Prostate gland (tissue), 2 donors: ENCODE measurements around the gene C21orf58. TPM values are rescaled to one million over a fixed set of nuclear protein-coding genes. Genes with fewer than 3 reads are reported as not detected.

Experiments
- DNase-seq: peaks from one replicate; pipeline ENCODE4 v3.0.0-alpha.2; 2019; ENCODE audit warnings: low spot score
- H3K27ac ChIP-seq, 2 donors: fragments of 200-600 bp; sonication (generic); 2 replicates each; pipeline ENCODE4 v1.5.1; 2017 to 2019
- H3K27me3 ChIP-seq: fragments of 200-600 bp; sonication (generic); replicated peaks from 2 replicates; pipeline ENCODE4 v1.5.1; 2019; ENCODE audit not compliant: insufficient read depth
- H3K36me3 ChIP-seq, 2 donors: fragments of 200-600 bp; sonication (generic); 1 replicate in 1 of 2; 2 replicates in 1 of 2; pipeline versions ENCODE4 v1.5.1 to v1.8.1; 2017 to 2019
- H3K4me1 ChIP-seq: fragments of 200-600 bp; sonication (generic); replicated peaks from 2 replicates; pipeline ENCODE4 v1.5.1; 2019
- H3K4me3 ChIP-seq, 2 donors: fragments of 200-600 bp; sonication (generic); 2 replicates each; pipeline ENCODE4 v1.5.1; 2017 to 2019
- H3K9me3 ChIP-seq: fragments of 200-600 bp; sonication (generic); 2 replicates; pipeline ENCODE4 v1.5.1; 2017
- POLR2A ChIP-seq: fragments of 450-650 bp; IDR thresholded peaks from one replicate; pipeline ENCODE4 v1.6.1; 2016; ENCODE audit warnings: antibody characterized with exemption, mild to moderate bottlenecking
- POLR2AphosphoS5 ChIP-seq: sonication (generic); formaldehyde crosslinking; IDR thresholded peaks from one replicate; pipeline ENCODE4 v1.6.1; 2017; ENCODE audit warnings: antibody characterized with exemption
- WGBS: methylation state at CpG from one replicate; pipeline ENCODE4 v1.1.5; 2018; 5-methylcytosine and 5-hydroxymethylcytosine counted together
- intact Hi-C: fragments of 100-400 bp; cut with DNase I; formaldehyde crosslinking; loops from one replicate; pipeline ENCODE4 v1.14.2; 2022
- total RNA-seq, 2 donors: library from RNA; depleted of rRNA; stranded (reverse); fragments of >200 nt; gene quantifications; one replicate each; pipeline ENCODE4 v1.1.0, GENCODE V29; 2016
- TF ChIP-seq, protein P1 (sequence below), 4 experiments: fragments of 200-600 bp in 2 of 4; fragments of 450-650 bp in 2 of 4; sonication (generic) in 2 of 4; IDR thresholded peaks; 1 replicate in 3 of 4; 2 replicates in 1 of 4; pipeline ENCODE4 v1.5.1; 2016 to 2019; ENCODE audit warnings: antibody characterized with exemption in 4 of 4, mild to moderate bottlenecking in 2 of 4, moderate library complexity in 2 of 4

The C21orf58 gene
- total RNA-seq, 2 donors from 2014 or later: 4.0 to 8.9 TPM

GRCh38 chr21:46266946-46267345 lies 56.7 kb downstream of the C21orf58 start:
- Histone ChIP-seq H3K27me3 (no peaks in the 10 kb centered on the region), H3K9me3 (no peaks in the 10 kb centered on the region), H3K27ac (no peak overlapping the region), H3K36me3 (peaks cover 16 to 23% of the 10 kb centered on the region in 2 donors), H3K4me3 (no peak overlapping the region), H3K4me1 (no peaks in the 10 kb centered on the region)
- intact Hi-C loops: no loop called here
- TF ChIP-seq, protein P1, sequence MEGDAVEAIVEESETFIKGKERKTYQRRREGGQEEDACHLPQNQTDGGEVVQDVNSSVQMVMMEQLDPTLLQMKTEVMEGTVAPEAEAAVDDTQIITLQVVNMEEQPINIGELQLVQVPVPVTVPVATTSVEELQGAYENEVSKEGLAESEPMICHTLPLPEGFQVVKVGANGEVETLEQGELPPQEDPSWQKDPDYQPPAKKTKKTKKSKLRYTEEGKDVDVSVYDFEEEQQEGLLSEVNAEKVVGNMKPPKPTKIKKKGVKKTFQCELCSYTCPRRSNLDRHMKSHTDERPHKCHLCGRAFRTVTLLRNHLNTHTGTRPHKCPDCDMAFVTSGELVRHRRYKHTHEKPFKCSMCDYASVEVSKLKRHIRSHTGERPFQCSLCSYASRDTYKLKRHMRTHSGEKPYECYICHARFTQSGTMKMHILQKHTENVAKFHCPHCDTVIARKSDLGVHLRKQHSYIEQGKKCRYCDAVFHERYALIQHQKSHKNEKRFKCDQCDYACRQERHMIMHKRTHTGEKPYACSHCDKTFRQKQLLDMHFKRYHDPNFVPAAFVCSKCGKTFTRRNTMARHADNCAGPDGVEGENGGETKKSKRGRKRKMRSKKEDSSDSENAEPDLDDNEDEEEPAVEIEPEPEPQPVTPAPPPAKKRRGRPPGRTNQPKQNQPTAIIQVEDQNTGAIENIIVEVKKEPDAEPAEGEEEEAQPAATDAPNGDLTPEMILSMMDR (IDR thresholded peaks at IDR 0.05): no peak
- TF ChIP-seq POLR2A (no peak), POLR2AphosphoS5 (no peak)
- 91% methylated on average over 19 of the region's 19 CpGs for WGBS
- no peak for DNase-seq

- H3K9me3 ChIP-seq: no peaks in the 10 kb centered on the region
- no peak overlapping the region for H3K27ac ChIP-seq
- no peaks in the 10 kb centered on the region for H3K4me1 ChIP-seq
- TF ChIP-seq POLR2A: no peak
- TF ChIP-seq, protein P1 (IDR thresholded peaks at IDR 0.05): no peak
- TF ChIP-seq POLR2AphosphoS5: no peak
- intact Hi-C loops: no loop called here
- DNase-seq: no peak
- no peak overlapping the region for H3K4me3 ChIP-seq
- peaks cover 17 to 23% of the 10 kb centered on the region in 2 donors for H3K36me3 ChIP-seq
- WGBS: 83% methylated on average over 26 of the region's 26 CpGs
- H3K27me3 ChIP-seq: no peaks in the 10 kb centered on the region
Measured at GRCh38 chr21:46265736-46266525, 57.7 kb downstream of the C21orf58 start.

GRCh38 chr21:46264690-46265144 lies 59.0 kb downstream of the C21orf58 start:
- Histone ChIP-seq H3K27ac (no peak overlapping the region), H3K4me1 (no peaks in the 10 kb centered on the region), H3K4me3 (no peak overlapping the region), H3K36me3 (peaks cover 21 to 26% of the 10 kb centered on the region in 2 donors), H3K27me3 (no peaks in the 10 kb centered on the region), H3K9me3 (no peaks in the 10 kb centered on the region)
- TF ChIP-seq POLR2AphosphoS5 (no peak), POLR2A (no peak)
- TF ChIP-seq, protein P1 (IDR thresholded peaks at IDR 0.05): no peak
- WGBS: 87% methylated on average over 9 of the region's 13 CpGs
- no peak for DNase-seq
- intact Hi-C loops: no loop called here

DNA sequence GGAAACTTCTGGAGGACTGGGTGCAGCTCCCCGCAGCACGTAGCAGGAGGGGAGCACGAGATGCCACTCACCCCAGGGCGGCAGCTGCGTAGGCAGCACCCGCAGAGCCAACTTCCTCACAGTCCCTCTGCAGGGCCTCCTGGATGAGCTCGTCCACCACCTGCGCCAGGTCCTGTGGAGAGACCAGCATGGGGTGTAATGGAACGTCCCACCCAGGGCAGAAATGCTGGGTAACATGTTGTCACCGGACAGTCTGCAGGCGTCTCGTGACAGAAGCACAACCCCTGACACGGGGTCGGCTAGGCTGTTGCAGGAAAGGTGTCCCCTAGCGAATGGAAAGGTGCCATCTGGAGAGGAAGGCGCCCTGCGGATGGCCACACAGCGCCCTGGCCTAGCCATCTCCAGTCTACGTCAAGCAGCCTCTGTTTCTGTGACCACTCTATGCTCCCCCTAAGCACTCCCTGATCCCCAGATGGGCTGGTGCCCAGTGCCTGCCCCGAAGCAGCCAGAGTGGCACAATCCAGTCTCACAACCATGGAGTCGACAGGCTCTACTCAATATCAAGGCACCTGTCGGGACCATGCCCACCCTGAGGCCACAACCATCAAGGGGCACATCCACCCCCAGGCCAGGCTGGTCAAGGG lies 59.5 kb downstream of the C21orf58 start:
- Histone ChIP-seq H3K9me3 (no peaks in the 10 kb centered on the region), H3K27me3 (no peaks in the 10 kb centered on the region), H3K4me3 (no peak overlapping the region), H3K27ac (no peak overlapping the region), H3K4me1 (no peaks in the 10 kb centered on the region), H3K36me3 (peaks cover 19 to 23% of the 10 kb centered on the region in 2 donors)
- no peak for TF ChIP-seq POLR2A
- 93% methylated on average over 22 of the region's 22 CpGs for WGBS
- intact Hi-C loops: no loop called here
- no peak for DNase-seq

GRCh38 chr21:46256501-46256994 lies 67.1 kb downstream of the C21orf58 start:
- 89% methylated on average over 18 of the region's 18 CpGs for WGBS
- TF ChIP-seq POLR2AphosphoS5: no peak
- TF ChIP-seq, protein P1 (IDR thresholded peaks at IDR 0.05): no peak
- no peak for TF ChIP-seq POLR2A

More at GRCh38 chr21:46256501-46256994, 67.1 kb downstream of the C21orf58 start:
- intact Hi-C loops: no loop called here
- Histone ChIP-seq H3K4me3 (no peak overlapping the region), H3K9me3 (no peaks in the 10 kb centered on the region), H3K36me3 (peaks cover 30 to 44% of the 10 kb centered on the region in 2 donors), H3K27me3 (no peaks in the 10 kb centered on the region), H3K4me1 (no peaks in the 10 kb centered on the region), H3K27ac (no peak overlapping the region)
- no peak for DNase-seq
